Activated T-helper 17 cell treated with anti-CD3 and anti-CD28 coated beads, Interleukin-2, amount 50 U/mL, for 72 hours (primary cell): Measurements from ENCODE around the gene GPRC5D. TPM values are rescaled to one million over a fixed set of nuclear protein-coding genes. Genes with fewer than 3 reads are reported as not detected.

ENCODE experiments used
- ATAC-seq: fragments of 150-1000 bp; cut with Tn5 transposase; replicated peaks from 2 replicates; pipeline ENCODE4 v1.10.0; 2021; ENCODE audit warnings: mild to moderate bottlenecking, moderate library complexity
- H3K27ac Mint-ChIP-seq: one replicate; pipeline ENCODE4 v1.8.0; 2022; ENCODE audit warnings: mixed read lengths
- H3K27me3 Mint-ChIP-seq: one replicate; pipeline ENCODE4 v1.8.0; 2022; ENCODE audit warnings: mixed read lengths
- H3K36me3 Mint-ChIP-seq: one replicate; pipeline ENCODE4 v1.8.0; 2022; ENCODE audit warnings: low read depth, mild to moderate bottlenecking, mixed read lengths
- H3K4me1 Mint-ChIP-seq: one replicate; pipeline ENCODE4 v1.8.0; 2022; ENCODE audit warnings: mixed read lengths
- H3K4me3 Mint-ChIP-seq: one replicate; pipeline ENCODE4 v1.8.0; 2022; ENCODE audit warnings: mild to moderate bottlenecking, mixed read lengths
- H3K9me3 Mint-ChIP-seq: one replicate; pipeline ENCODE4 v1.8.0; 2022; ENCODE audit warnings: mixed read lengths
- total RNA-seq, 2 donors: library from RNA; stranded (reverse); gene quantifications; one replicate each; pipeline ENCODE4 v1.2.3, GENCODE V29; 2022

The GPRC5D gene
- total RNA-seq, result not detected

- H3K36me3 Mint-ChIP-seq, result no peaks in the 10 kb centered on the region
Observed at GRCh38 chr12:12952036-12952435, at the start of gene GPRC5D. Gene GPRC5D (minus strand): TSS chr12:12952170. CDS start chr12:12950384, 1,786 bp downstream.

GRCh38 chr12:13001775-13002040 lies 49.7 kb upstream of the GPRC5D start:
- H3K4me1 Mint-ChIP-seq, result peaks cover 10% of the 10 kb centered on the region
- no peaks in the 10 kb centered on the region for H3K36me3 Mint-ChIP-seq
- H3K4me3 Mint-ChIP-seq, result peak overlapping the region; percentile 84
- H3K9me3 Mint-ChIP-seq, result no peaks in the 10 kb centered on the region
- H3K27ac Mint-ChIP-seq, result peak overlapping the region; percentile 64
- H3K27me3 Mint-ChIP-seq, result no peaks in the 10 kb centered on the region
- ATAC-seq, result no peak

More at GRCh38 chr12:12952036-12952435, at the start of gene GPRC5D:
- Mint-ChIP-seq H3K27ac (no peak within 1 kb of the TSS), H3K27me3 (peaks cover 3% of the 10 kb centered on the region), H3K4me1 (no peaks in the 10 kb centered on the region), H3K9me3 (no peaks in the 10 kb centered on the region), H3K4me3 (no peak within 1 kb of the TSS)
- no peak for ATAC-seq

- H3K36me3 Mint-ChIP-seq, result no peaks in the 10 kb centered on the region
- no peaks in the 10 kb centered on the region for H3K27me3 Mint-ChIP-seq
- peak; percentile 17 for ATAC-seq
- peaks cover 10% of the 10 kb centered on the region for H3K4me1 Mint-ChIP-seq
- no peaks in the 10 kb centered on the region for H3K9me3 Mint-ChIP-seq
- H3K4me3 Mint-ChIP-seq, result peak overlapping the region; percentile 84
- peak overlapping the region; percentile 32 for H3K27ac Mint-ChIP-seq
Observed at GRCh38 chr12:13000925-13001774, 49.2 kb upstream of the GPRC5D start.

GRCh38 chr12:13000616-13000924 lies 48.6 kb upstream of the GPRC5D start:
- H3K27ac Mint-ChIP-seq, result peak overlapping the region; percentile 32

GRCh38 chr12:12999959-13000615 lies 48.1 kb upstream of the GPRC5D start, which contains the start of gene HEBP1:
Gene HEBP1 (minus strand): TSS chr12:13000265. CDS start chr12:13000114, 151 bp downstream.
- no peaks in the 10 kb centered on the region for H3K27me3 Mint-ChIP-seq
- peaks cover 10% of the 10 kb centered on the region for H3K4me1 Mint-ChIP-seq
- H3K9me3 Mint-ChIP-seq, result no peaks in the 10 kb centered on the region
- peak; percentile 93 for ATAC-seq
- peak within 1 kb of the TSS; percentile 51 for H3K27ac Mint-ChIP-seq
- H3K4me3 Mint-ChIP-seq, result peak within 1 kb of the TSS; percentile 80
- no peaks in the 10 kb centered on the region for H3K36me3 Mint-ChIP-seq

More at GRCh38 chr12:13000616-13000924, 48.6 kb upstream of the GPRC5D start:
- Mint-ChIP-seq H3K36me3 (no peaks in the 10 kb centered on the region), H3K4me1 (peaks cover 10% of the 10 kb centered on the region), H3K9me3 (no peaks in the 10 kb centered on the region), H3K27me3 (no peaks in the 10 kb centered on the region), H3K4me3 (peak overlapping the region; percentile 80)
- peak; percentile 51 for ATAC-seq

GRCh38 chr12:12999271-12999958 lies 47.4 kb upstream of the GPRC5D start:
- no peak for ATAC-seq
- Mint-ChIP-seq H3K4me3 (peak overlapping the region; percentile 80), H3K4me1 (peaks cover 10% of the 10 kb centered on the region), H3K9me3 (no peaks in the 10 kb centered on the region), H3K27ac (peak overlapping the region; percentile 51), H3K36me3 (no peaks in the 10 kb centered on the region), H3K27me3 (no peaks in the 10 kb centered on the region)

GRCh38 chr12:12998248-12998647 lies 46.3 kb upstream of the GPRC5D start:
- no peak overlapping the region for H3K27ac Mint-ChIP-seq
- ATAC-seq, result no peak
- no peaks in the 10 kb centered on the region for H3K27me3 Mint-ChIP-seq
- H3K4me3 Mint-ChIP-seq, result no peak overlapping the region
- H3K9me3 Mint-ChIP-seq, result no peaks in the 10 kb centered on the region
- H3K4me1 Mint-ChIP-seq, result peaks cover 13% of the 10 kb centered on the region
- no peaks in the 10 kb centered on the region for H3K36me3 Mint-ChIP-seq

GRCh38 chr12:12997734-12998133 lies 45.8 kb upstream of the GPRC5D start:
- H3K27me3 Mint-ChIP-seq, result no peaks in the 10 kb centered on the region

GRCh38 chr12:12997156-12997555 lies 45.2 kb upstream of the GPRC5D start:
- H3K27ac Mint-ChIP-seq, result no peak overlapping the region
- H3K9me3 Mint-ChIP-seq, result no peaks in the 10 kb centered on the region
- no peak for ATAC-seq
- H3K4me1 Mint-ChIP-seq, result peaks cover 16% of the 10 kb centered on the region
- no peaks in the 10 kb centered on the region for H3K36me3 Mint-ChIP-seq
- H3K4me3 Mint-ChIP-seq, result no peak overlapping the region
- no peaks in the 10 kb centered on the region for H3K27me3 Mint-ChIP-seq

More at GRCh38 chr12:12997734-12998133, 45.8 kb upstream of the GPRC5D start:
- H3K9me3 Mint-ChIP-seq, result no peaks in the 10 kb centered on the region
- no peak overlapping the region for H3K4me3 Mint-ChIP-seq
- ATAC-seq, result no peak
- H3K27ac Mint-ChIP-seq, result no peak overlapping the region
- no peaks in the 10 kb centered on the region for H3K36me3 Mint-ChIP-seq
- H3K4me1 Mint-ChIP-seq, result peaks cover 16% of the 10 kb centered on the region

GRCh38 chr12:12996209-12996608 lies 44.2 kb upstream of the GPRC5D start:
- Mint-ChIP-seq H3K36me3 (no peaks in the 10 kb centered on the region), H3K27ac (no peak overlapping the region), H3K9me3 (no peaks in the 10 kb centered on the region)

GRCh38 chr12:12995088-12995487 lies 43.1 kb upstream of the GPRC5D start:
- peaks cover 16% of the 10 kb centered on the region for H3K4me1 Mint-ChIP-seq

More at GRCh38 chr12:12996209-12996608, 44.2 kb upstream of the GPRC5D start:
- no peak for ATAC-seq
- H3K4me1 Mint-ChIP-seq, result peaks cover 15% of the 10 kb centered on the region
- H3K4me3 Mint-ChIP-seq, result no peak overlapping the region
- no peaks in the 10 kb centered on the region for H3K27me3 Mint-ChIP-seq

GRCh38 chr12:12993367-12993766 lies 41.4 kb upstream of the GPRC5D start:
- Mint-ChIP-seq H3K27ac (peak overlapping the region; percentile 13), H3K27me3 (no peaks in the 10 kb centered on the region), H3K4me3 (no peak overlapping the region), H3K4me1 (peaks cover 16% of the 10 kb centered on the region), H3K36me3 (peaks cover 5% of the 10 kb centered on the region), H3K9me3 (no peaks in the 10 kb centered on the region)
- ATAC-seq, result no peak

More at GRCh38 chr12:12995088-12995487, 43.1 kb upstream of the GPRC5D start:
- no peak overlapping the region for H3K27ac Mint-ChIP-seq
- ATAC-seq, result no peak
- no peaks in the 10 kb centered on the region for H3K36me3 Mint-ChIP-seq
- no peaks in the 10 kb centered on the region for H3K9me3 Mint-ChIP-seq
- H3K27me3 Mint-ChIP-seq, result no peaks in the 10 kb centered on the region
- H3K4me3 Mint-ChIP-seq, result no peak overlapping the region

GRCh38 chr12:12992418-12993130 lies 40.6 kb upstream of the GPRC5D start:
- no peak overlapping the region for H3K4me3 Mint-ChIP-seq
- peaks cover 13% of the 10 kb centered on the region for H3K36me3 Mint-ChIP-seq
- ATAC-seq, result no peak
- peak overlapping the region; percentile 13 for H3K27ac Mint-ChIP-seq
- peaks cover 16% of the 10 kb centered on the region for H3K4me1 Mint-ChIP-seq
- no peaks in the 10 kb centered on the region for H3K9me3 Mint-ChIP-seq
- no peaks in the 10 kb centered on the region for H3K27me3 Mint-ChIP-seq
